ENCODE data around the gene IGSF22.
"Not testable (repeated sequence)": the region's sequence is repeated elsewhere in the genome, so short reads cannot be mapped to it uniquely, and the experiment has no call there.

Gene IGSF22

GRCh38 chr11:18692941-18693760 lies 32.8 kb downstream of the IGSF22 start:
- peaks cover 2% of the 10 kb centered on the region for H3K4me1 ChIP-seq (ENCODE audit: control insufficient read depth, insufficient read depth, low read length)
- H3K9ac ChIP-seq (ENCODE audit: low read length), result no peak overlapping the region
- H3K27me3 ChIP-seq (ENCODE audit: control insufficient read depth, insufficient read depth, low read length), result no peaks in the 10 kb centered on the region
- H3K36me3 ChIP-seq (ENCODE audit: control insufficient read depth, insufficient read depth, low read length), result no peaks in the 10 kb centered on the region
- no peak overlapping the region for H3K27ac ChIP-seq (ENCODE audit: low read depth, low read length)
- no peak overlapping the region for H3K4me3 ChIP-seq (ENCODE audit: low read length)

- not testable (repeated sequence) for H3K36me3 ChIP-seq (ENCODE audit: control insufficient read depth, insufficient read depth, low read length); H3K27ac ChIP-seq (ENCODE audit: low read depth, low read length); H3K4me1 ChIP-seq (ENCODE audit: control insufficient read depth, insufficient read depth, low read length); H3K4me3 ChIP-seq (ENCODE audit: low read length); H3K27me3 ChIP-seq (ENCODE audit: control insufficient read depth, insufficient read depth, low read length); H3K9ac ChIP-seq (ENCODE audit: low read length)
Observed at GRCh38 chr11:18691467-18692140, 34.4 kb downstream of the IGSF22 start.

GRCh38 chr11:18684267-18684666 lies 41.7 kb downstream of the IGSF22 start:
- no peaks in the 10 kb centered on the region for H3K36me3 ChIP-seq (ENCODE audit: control insufficient read depth, insufficient read depth, low read length)
- no peak overlapping the region for H3K27ac ChIP-seq (ENCODE audit: low read depth, low read length)
- no peak overlapping the region for H3K9ac ChIP-seq (ENCODE audit: low read length)
- no peaks in the 10 kb centered on the region for H3K4me1 ChIP-seq (ENCODE audit: control insufficient read depth, insufficient read depth, low read length)
- no peaks in the 10 kb centered on the region for H3K27me3 ChIP-seq (ENCODE audit: control insufficient read depth, insufficient read depth, low read length)
- no peak overlapping the region for H3K4me3 ChIP-seq (ENCODE audit: low read length)

DNA sequence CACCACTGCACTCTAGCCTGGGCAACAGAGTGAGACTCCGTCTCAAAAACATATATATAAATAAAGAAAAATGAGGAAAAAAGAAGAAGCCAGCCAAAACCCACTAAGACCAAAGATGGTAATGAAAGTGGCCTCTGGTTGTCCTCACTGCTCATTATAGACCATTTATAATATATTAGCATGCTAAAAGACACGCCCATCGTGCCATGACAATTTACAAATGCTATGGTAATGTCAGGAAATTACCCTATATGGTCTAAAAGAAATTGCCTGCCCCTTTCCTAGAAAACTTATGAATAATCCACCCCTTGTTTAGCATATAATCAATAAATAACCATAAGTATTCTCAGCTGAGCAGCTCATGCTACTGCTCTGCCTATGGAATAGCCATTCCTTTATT lies 43.5 kb downstream of the IGSF22 start:
- Histone ChIP-seq H3K9ac (ENCODE audit: low read length) (no peak overlapping the region), H3K36me3 (ENCODE audit: control insufficient read depth, insufficient read depth, low read length) (no peaks in the 10 kb centered on the region), H3K27ac (ENCODE audit: low read depth, low read length) (no peak overlapping the region), H3K4me1 (ENCODE audit: control insufficient read depth, insufficient read depth, low read length) (no peaks in the 10 kb centered on the region), H3K27me3 (ENCODE audit: control insufficient read depth, insufficient read depth, low read length) (no peaks in the 10 kb centered on the region), H3K4me3 (ENCODE audit: low read length) (no peak overlapping the region)

GRCh38 chr11:18681949-18682348 lies 44.0 kb downstream of the IGSF22 start:
- H3K9ac ChIP-seq (ENCODE audit: low read length); H3K27ac ChIP-seq (ENCODE audit: low read depth, low read length); H3K36me3 ChIP-seq (ENCODE audit: control insufficient read depth, insufficient read depth, low read length); H3K4me1 ChIP-seq (ENCODE audit: control insufficient read depth, insufficient read depth, low read length); H3K27me3 ChIP-seq (ENCODE audit: control insufficient read depth, insufficient read depth, low read length); H3K4me3 ChIP-seq (ENCODE audit: low read length): not testable (repeated sequence)

GRCh38 chr11:18677560-18677959 lies 48.4 kb downstream of the IGSF22 start:
- H3K27me3 ChIP-seq (ENCODE audit: control insufficient read depth, insufficient read depth, low read length), result no peaks in the 10 kb centered on the region
- H3K4me3 ChIP-seq (ENCODE audit: low read length), result no peak overlapping the region
- no peaks in the 10 kb centered on the region for H3K36me3 ChIP-seq (ENCODE audit: control insufficient read depth, insufficient read depth, low read length)
- no peak overlapping the region for H3K9ac ChIP-seq (ENCODE audit: low read length)
- no peaks in the 10 kb centered on the region for H3K4me1 ChIP-seq (ENCODE audit: control insufficient read depth, insufficient read depth, low read length)
- no peak overlapping the region for H3K27ac ChIP-seq (ENCODE audit: low read depth, low read length)

- Histone ChIP-seq H3K9ac (ENCODE audit: low read length) (no peak overlapping the region), H3K27ac (ENCODE audit: low read depth, low read length) (no peak overlapping the region), H3K36me3 (ENCODE audit: control insufficient read depth, insufficient read depth, low read length) (no peaks in the 10 kb centered on the region)
Observed at GRCh38 chr11:18676803-18677202, 49.2 kb downstream of the IGSF22 start.

GRCh38 chr11:18672209-18672608 lies 53.8 kb downstream of the IGSF22 start:
- H3K27me3 ChIP-seq (ENCODE audit: control insufficient read depth, insufficient read depth, low read length); H3K9ac ChIP-seq (ENCODE audit: low read length); H3K4me1 ChIP-seq (ENCODE audit: control insufficient read depth, insufficient read depth, low read length); H3K36me3 ChIP-seq (ENCODE audit: control insufficient read depth, insufficient read depth, low read length); H3K4me3 ChIP-seq (ENCODE audit: low read length); H3K27ac ChIP-seq (ENCODE audit: low read depth, low read length): not testable (repeated sequence)

More at GRCh38 chr11:18676803-18677202, 49.2 kb downstream of the IGSF22 start:
- Histone ChIP-seq H3K4me3 (ENCODE audit: low read length) (no peak overlapping the region), H3K4me1 (ENCODE audit: control insufficient read depth, insufficient read depth, low read length) (no peaks in the 10 kb centered on the region), H3K27me3 (ENCODE audit: control insufficient read depth, insufficient read depth, low read length) (no peaks in the 10 kb centered on the region)

- Histone ChIP-seq H3K9ac (ENCODE audit: low read length) (no peak overlapping the region), H3K4me3 (ENCODE audit: low read length) (no peak overlapping the region), H3K27me3 (ENCODE audit: control insufficient read depth, insufficient read depth, low read length) (no peaks in the 10 kb centered on the region), H3K4me1 (ENCODE audit: control insufficient read depth, insufficient read depth, low read length) (no peaks in the 10 kb centered on the region), H3K36me3 (ENCODE audit: control insufficient read depth, insufficient read depth, low read length) (no peaks in the 10 kb centered on the region), H3K27ac (ENCODE audit: low read depth, low read length) (no peak overlapping the region)
Observed at GRCh38 chr11:18671246-18671645, 54.7 kb downstream of the IGSF22 start.

DNA sequence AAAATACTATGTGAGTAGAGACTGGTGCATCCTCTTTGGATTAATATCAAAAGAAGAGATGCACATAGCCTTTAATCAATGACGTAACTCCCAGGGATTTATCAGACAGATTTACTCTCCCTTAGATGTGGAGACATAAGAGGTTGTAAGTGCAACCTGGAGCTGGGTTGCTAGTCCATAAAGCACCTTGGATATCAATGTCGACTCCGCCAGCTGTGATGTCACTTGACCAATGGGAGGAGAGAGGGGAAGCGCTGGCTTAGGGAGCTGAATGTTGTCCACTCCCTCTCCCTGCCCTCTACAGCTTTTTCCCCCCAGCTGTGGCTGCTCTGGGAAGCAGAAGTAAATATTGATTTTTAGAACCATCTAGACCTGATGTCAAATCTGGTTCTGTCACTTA lies 56.3 kb downstream of the IGSF22 start:
- Histone ChIP-seq H3K27me3 (ENCODE audit: control insufficient read depth, insufficient read depth, low read length) (no peaks in the 10 kb centered on the region), H3K4me1 (ENCODE audit: control insufficient read depth, insufficient read depth, low read length) (no peaks in the 10 kb centered on the region)

DNA sequence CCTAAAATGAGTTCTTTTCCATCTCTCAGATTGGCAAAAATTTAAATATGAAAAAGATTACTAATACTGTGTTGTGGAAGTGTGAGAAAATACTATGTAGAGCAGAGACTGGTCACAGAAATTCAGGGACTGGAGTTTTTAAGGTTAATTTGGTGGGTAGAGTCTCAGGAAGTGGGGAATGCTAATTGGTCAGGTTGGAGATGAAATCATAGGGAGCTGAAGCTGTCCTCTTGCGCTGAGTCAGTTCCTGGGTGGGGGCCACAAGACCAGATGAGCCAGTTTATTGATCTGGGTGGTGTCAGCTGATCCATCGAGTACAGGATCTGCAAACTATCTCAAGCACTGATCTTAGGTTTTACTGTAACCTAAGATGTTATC lies 56.8 kb downstream of the IGSF22 start:
- Histone ChIP-seq H3K27me3 (ENCODE audit: control insufficient read depth, insufficient read depth, low read length) (no peaks in the 10 kb centered on the region), H3K4me1 (ENCODE audit: control insufficient read depth, insufficient read depth, low read length) (no peaks in the 10 kb centered on the region), H3K9ac (ENCODE audit: low read length) (no peak overlapping the region), H3K4me3 (ENCODE audit: low read length) (no peak overlapping the region), H3K36me3 (ENCODE audit: control insufficient read depth, insufficient read depth, low read length) (no peaks in the 10 kb centered on the region), H3K27ac (ENCODE audit: low read depth, low read length) (no peak overlapping the region)

More for the DNA sequence above, 56.3 kb downstream of the IGSF22 start:
- Histone ChIP-seq H3K4me3 (ENCODE audit: low read length) (no peak overlapping the region), H3K36me3 (ENCODE audit: control insufficient read depth, insufficient read depth, low read length) (no peaks in the 10 kb centered on the region), H3K27ac (ENCODE audit: low read depth, low read length) (no peak overlapping the region), H3K9ac (ENCODE audit: low read length) (no peak overlapping the region)

- Histone ChIP-seq H3K27me3 (ENCODE audit: control insufficient read depth, insufficient read depth, low read length) (no peaks in the 10 kb centered on the region), H3K4me1 (ENCODE audit: control insufficient read depth, insufficient read depth, low read length) (no peaks in the 10 kb centered on the region), H3K36me3 (ENCODE audit: control insufficient read depth, insufficient read depth, low read length) (no peaks in the 10 kb centered on the region), H3K4me3 (ENCODE audit: low read length) (no peak overlapping the region), H3K9ac (ENCODE audit: low read length) (no peak overlapping the region), H3K27ac (ENCODE audit: low read depth, low read length) (no peak overlapping the region)
Observed at GRCh38 chr11:18668131-18668530, 57.9 kb downstream of the IGSF22 start.

GRCh38 chr11:18665353-18665872 lies 60.6 kb downstream of the IGSF22 start:
- not testable (repeated sequence) for H3K27me3 ChIP-seq (ENCODE audit: control insufficient read depth, insufficient read depth, low read length); H3K4me3 ChIP-seq (ENCODE audit: low read length); H3K27ac ChIP-seq (ENCODE audit: low read depth, low read length); H3K9ac ChIP-seq (ENCODE audit: low read length); H3K36me3 ChIP-seq (ENCODE audit: control insufficient read depth, insufficient read depth, low read length); H3K4me1 ChIP-seq (ENCODE audit: control insufficient read depth, insufficient read depth, low read length)

Measured in rectal smooth muscle tissue (tissue), 1 donor.